GM12892 (cell line): ENCODE measurements around the gene RPL38.

Source experiments
- POLR2A ChIP-seq: IDR thresholded peaks from 2 replicates; pipeline ENCODE4 v1.6.1; 2011; ENCODE audit warnings: low read depth, low read length, control low read depth
- POLR2AphosphoS5 ChIP-seq: IDR thresholded peaks from 2 replicates; pipeline ENCODE4 v1.6.1; 2011; ENCODE audit warnings: low read depth, low read length, control low read depth

DNA sequence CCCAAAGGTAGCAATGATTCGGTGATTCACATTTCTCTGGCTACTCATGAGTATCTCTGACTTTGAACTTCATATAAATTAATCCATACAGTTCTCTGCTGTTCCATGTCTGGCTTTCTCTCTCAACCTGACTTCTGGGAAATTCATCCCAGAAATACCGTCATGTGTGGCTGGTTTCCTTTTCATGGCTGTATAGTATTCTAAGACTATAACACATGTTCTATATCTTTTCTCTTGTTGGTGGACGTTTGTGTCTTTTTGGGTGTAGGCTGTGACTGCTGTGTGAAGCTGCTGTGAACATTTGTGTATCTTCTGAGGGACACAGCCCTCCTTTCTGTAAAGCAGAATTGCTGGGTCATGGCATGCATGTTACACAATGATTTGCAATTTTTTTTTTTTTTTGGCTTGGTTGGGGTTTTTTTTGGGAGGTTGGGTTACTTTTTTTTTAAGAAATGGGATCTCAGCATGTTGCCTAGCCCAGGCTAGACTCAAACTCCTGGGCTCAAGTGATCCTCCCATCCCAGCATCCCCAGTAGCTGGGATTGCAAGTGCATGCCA, 16.2 kb downstream of the RPL38 start:
- TF ChIP-seq POLR2A (no peak), POLR2AphosphoS5 (no peak)
